Mammary epithelial cell (primary cell): ENCODE measurements around the gene SLCO4A1.

Source experiments
- EZH2 ChIP-seq: IDR thresholded peaks from 2 replicates; pipeline ENCODE4 v1.6.1; 2012; ENCODE audit warnings: low read length, inconsistent platforms, borderline replicate concordance
- TF ChIP-seq, protein P1 (sequence below), 2 donors: IDR thresholded peaks in 1 of 2; conservative IDR thresholded peaks in 1 of 2; 2 replicates each; pipeline ENCODE4 v1.5.1; 2011 to 2012; ENCODE audit warnings: inconsistent platforms in 2 of 2, low read length in 2 of 2, mild to moderate bottlenecking in 2 of 2, control low read depth in 1 of 2, low read depth in 1 of 2; ENCODE audit not compliant: insufficient read depth in 1 of 2; ENCODE audit errors: extremely low read depth in 1 of 2

DNA sequence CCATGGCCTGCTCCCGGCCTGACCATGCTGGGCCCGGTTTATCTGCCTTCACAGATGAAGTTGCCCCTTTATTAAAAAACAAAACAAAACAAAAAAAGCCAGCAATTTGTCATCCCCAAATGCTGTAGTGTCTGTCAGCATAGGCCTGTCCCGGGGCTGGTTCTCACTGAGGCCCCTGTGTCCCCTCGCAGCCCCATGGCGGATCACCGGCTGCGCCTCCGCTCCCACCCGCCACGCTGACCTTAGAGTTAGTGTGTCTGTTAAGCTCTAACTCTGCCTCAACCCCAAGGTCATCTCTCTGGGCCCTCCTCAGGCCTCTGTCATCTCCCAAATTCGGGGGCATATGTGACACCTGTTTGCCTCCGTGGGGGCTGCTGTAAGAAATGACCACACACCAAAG lies 11.1 kb downstream of the SLCO4A1 start:
- TF ChIP-seq, protein P1, sequence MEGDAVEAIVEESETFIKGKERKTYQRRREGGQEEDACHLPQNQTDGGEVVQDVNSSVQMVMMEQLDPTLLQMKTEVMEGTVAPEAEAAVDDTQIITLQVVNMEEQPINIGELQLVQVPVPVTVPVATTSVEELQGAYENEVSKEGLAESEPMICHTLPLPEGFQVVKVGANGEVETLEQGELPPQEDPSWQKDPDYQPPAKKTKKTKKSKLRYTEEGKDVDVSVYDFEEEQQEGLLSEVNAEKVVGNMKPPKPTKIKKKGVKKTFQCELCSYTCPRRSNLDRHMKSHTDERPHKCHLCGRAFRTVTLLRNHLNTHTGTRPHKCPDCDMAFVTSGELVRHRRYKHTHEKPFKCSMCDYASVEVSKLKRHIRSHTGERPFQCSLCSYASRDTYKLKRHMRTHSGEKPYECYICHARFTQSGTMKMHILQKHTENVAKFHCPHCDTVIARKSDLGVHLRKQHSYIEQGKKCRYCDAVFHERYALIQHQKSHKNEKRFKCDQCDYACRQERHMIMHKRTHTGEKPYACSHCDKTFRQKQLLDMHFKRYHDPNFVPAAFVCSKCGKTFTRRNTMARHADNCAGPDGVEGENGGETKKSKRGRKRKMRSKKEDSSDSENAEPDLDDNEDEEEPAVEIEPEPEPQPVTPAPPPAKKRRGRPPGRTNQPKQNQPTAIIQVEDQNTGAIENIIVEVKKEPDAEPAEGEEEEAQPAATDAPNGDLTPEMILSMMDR (conservative IDR thresholded peaks at IDR 0.05 in 1 of 2, IDR thresholded peaks at IDR 0.05 in 1 of 2; ENCODE audit: extremely low read depth in 1 of 2, insufficient read depth in 1 of 2, low read depth in 1 of 2, low read length in 2 of 2) = no peak
- no peak for TF ChIP-seq EZH2
